Measurements from ENCODE around the gene BHLHE40. TPM values are rescaled to one million over a fixed set of nuclear protein-coding genes. Genes with fewer than 3 reads are reported as not detected.

Gene BHLHE40
- total and polyA plus RNA-seq, 2 of the 8 experiments (the other 6 are each of a cell fraction or from before 2014, with no cell fraction given) = 1.5 to 2.2 TPM

DNA sequence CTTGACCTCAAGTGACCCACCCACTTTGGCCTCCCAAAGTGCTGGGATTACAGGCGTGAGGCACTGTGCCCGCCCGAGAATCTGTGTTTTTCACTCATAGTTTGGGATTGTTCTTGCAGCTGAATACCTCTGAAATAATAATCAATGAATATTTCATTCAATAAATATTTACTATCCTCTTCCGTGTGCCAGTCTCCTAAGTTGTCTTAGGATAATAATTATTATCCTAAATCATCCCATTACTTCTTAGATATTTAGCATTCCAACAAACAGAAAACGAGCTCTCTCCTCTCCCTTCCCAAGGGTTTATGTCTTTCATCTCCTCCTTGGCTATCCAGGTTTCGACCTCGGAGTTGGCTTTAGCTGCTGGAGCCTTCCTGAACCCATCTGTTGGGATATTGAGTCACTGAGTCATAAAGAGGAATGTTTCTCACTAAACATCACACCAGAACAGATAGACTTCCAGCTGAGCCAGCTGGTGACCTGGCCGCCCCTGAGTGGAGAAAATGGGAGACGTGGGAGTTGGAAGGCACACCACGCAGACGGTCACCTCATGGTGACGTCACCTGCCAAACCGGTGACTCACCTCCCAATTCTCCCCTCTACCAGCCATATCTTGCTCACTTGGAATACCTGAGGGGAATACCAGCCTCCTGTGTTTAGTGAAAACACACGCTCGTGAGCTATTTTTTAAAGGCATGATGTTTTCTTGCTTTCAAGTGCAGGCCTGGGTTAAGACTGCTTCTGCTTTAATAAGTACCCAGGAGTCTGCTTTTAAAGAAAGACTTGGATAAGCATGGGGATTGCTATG is 43.9 kb downstream of the BHLHE40 start (continued):
- TF ChIP-seq, protein P1, sequence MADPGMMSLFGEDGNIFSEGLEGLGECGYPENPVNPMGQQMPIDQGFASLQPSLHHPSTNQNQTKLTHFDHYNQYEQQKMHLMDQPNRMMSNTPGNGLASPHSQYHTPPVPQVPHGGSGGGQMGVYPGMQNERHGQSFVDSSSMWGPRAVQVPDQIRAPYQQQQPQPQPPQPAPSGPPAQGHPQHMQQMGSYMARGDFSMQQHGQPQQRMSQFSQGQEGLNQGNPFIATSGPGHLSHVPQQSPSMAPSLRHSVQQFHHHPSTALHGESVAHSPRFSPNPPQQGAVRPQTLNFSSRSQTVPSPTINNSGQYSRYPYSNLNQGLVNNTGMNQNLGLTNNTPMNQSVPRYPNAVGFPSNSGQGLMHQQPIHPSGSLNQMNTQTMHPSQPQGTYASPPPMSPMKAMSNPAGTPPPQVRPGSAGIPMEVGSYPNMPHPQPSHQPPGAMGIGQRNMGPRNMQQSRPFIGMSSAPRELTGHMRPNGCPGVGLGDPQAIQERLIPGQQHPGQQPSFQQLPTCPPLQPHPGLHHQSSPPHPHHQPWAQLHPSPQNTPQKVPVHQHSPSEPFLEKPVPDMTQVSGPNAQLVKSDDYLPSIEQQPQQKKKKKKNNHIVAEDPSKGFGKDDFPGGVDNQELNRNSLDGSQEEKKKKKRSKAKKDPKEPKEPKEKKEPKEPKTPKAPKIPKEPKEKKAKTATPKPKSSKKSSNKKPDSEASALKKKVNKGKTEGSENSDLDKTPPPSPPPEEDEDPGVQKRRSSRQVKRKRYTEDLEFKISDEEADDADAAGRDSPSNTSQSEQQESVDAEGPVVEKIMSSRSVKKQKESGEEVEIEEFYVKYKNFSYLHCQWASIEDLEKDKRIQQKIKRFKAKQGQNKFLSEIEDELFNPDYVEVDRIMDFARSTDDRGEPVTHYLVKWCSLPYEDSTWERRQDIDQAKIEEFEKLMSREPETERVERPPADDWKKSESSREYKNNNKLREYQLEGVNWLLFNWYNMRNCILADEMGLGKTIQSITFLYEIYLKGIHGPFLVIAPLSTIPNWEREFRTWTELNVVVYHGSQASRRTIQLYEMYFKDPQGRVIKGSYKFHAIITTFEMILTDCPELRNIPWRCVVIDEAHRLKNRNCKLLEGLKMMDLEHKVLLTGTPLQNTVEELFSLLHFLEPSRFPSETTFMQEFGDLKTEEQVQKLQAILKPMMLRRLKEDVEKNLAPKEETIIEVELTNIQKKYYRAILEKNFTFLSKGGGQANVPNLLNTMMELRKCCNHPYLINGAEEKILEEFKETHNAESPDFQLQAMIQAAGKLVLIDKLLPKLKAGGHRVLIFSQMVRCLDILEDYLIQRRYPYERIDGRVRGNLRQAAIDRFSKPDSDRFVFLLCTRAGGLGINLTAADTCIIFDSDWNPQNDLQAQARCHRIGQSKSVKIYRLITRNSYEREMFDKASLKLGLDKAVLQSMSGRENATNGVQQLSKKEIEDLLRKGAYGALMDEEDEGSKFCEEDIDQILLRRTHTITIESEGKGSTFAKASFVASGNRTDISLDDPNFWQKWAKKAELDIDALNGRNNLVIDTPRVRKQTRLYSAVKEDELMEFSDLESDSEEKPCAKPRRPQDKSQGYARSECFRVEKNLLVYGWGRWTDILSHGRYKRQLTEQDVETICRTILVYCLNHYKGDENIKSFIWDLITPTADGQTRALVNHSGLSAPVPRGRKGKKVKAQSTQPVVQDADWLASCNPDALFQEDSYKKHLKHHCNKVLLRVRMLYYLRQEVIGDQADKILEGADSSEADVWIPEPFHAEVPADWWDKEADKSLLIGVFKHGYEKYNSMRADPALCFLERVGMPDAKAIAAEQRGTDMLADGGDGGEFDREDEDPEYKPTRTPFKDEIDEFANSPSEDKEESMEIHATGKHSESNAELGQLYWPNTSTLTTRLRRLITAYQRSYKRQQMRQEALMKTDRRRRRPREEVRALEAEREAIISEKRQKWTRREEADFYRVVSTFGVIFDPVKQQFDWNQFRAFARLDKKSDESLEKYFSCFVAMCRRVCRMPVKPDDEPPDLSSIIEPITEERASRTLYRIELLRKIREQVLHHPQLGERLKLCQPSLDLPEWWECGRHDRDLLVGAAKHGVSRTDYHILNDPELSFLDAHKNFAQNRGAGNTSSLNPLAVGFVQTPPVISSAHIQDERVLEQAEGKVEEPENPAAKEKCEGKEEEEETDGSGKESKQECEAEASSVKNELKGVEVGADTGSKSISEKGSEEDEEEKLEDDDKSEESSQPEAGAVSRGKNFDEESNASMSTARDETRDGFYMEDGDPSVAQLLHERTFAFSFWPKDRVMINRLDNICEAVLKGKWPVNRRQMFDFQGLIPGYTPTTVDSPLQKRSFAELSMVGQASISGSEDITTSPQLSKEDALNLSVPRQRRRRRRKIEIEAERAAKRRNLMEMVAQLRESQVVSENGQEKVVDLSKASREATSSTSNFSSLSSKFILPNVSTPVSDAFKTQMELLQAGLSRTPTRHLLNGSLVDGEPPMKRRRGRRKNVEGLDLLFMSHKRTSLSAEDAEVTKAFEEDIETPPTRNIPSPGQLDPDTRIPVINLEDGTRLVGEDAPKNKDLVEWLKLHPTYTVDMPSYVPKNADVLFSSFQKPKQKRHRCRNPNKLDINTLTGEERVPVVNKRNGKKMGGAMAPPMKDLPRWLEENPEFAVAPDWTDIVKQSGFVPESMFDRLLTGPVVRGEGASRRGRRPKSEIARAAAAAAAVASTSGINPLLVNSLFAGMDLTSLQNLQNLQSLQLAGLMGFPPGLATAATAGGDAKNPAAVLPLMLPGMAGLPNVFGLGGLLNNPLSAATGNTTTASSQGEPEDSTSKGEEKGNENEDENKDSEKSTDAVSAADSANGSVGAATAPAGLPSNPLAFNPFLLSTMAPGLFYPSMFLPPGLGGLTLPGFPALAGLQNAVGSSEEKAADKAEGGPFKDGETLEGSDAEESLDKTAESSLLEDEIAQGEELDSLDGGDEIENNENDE (IDR thresholded peaks at IDR 0.05; ENCODE audit: insufficient replicate concordance, low read length) = no peak
- TF ChIP-seq SP1 (IDR thresholded peaks at IDR 0.05; ENCODE audit: low read depth, low read length) = 0 out of 2 replicates have a peak, but pooled peaks have one; percentile 10
